GM12878 (cell line): ENCODE data around the gene HDAC5. TPM values are rescaled to one million over a fixed set of nuclear protein-coding genes. Genes with fewer than 3 reads are reported as not detected.
"Not testable (repeated sequence)": the region's sequence is repeated elsewhere in the genome, so short reads cannot be mapped to it uniquely, and the experiment has no call there.

Experiments used
- ATAC-seq: fragments of 200-7000 bp; cut with Tn5 transposase; 3 replicates; pipeline ENCODE4 v1.9.1; 2020; ENCODE audit warnings: mild to moderate bottlenecking, moderate library complexity
- BruUV-seq: library from RNA; stranded (reverse); fragments of 400-500 nt; replicated peaks from 2 replicates; lab custom pipeline; 2021; lab: Mats Ljungman, UMichigan
- CTCF ChIA-PET: fragments of 300-600 bp; sonication (Branson Sonifier 250); formaldehyde crosslinking; extraction: SDS; loops from one replicate; lab custom pipeline; 2021; ENCODE audit warnings: inconsistent platforms; lab: Yijun Ruan, JAX
- POLR2A ChIA-PET: fragments of 350-600 bp; formaldehyde crosslinking; extraction: SDS; loops from one replicate; lab custom pipeline; 2021; ENCODE audit warnings: inconsistent platforms; lab: Charles Lee
- RAD21 ChIA-PET: fragments of 300-600 bp; sonication (Branson Sonifier 250); formaldehyde crosslinking; loops from one replicate; lab custom pipeline; 2023; ENCODE audit warnings: antibody characterized with exemption; ENCODE audit not compliant: unreplicated experiment; lab: Charles Lee
- SMC1A ChIA-PET: fragments of 300-600 bp; sonication (Branson Sonifier 250); formaldehyde crosslinking; loops from one replicate; lab custom pipeline; 2023; ENCODE audit not compliant: unreplicated experiment, uncharacterized antibody; lab: Charles Lee
- DNase-seq: peaks from one replicate; pipeline ENCODE4 v3.0.0-alpha.2; 2011; ENCODE audit warnings: low read depth, low spot score
- FAIRE-seq: peaks from 3 replicates; lab custom pipeline; 2011; peaks lifted over from hg19 to GRCh38; lab: Jason Lieb, UNC
- H2AFZ ChIP-seq: 2 replicates; pipeline ENCODE4 v1.6.0; 2011; ENCODE audit warnings: low read depth, low read length, control low read depth; ENCODE audit not compliant: control insufficient read depth
- H3K27ac ChIP-seq: 2 replicates; pipeline ENCODE4 v1.5.1; 2011; ENCODE audit warnings: control low read depth; ENCODE audit not compliant: control insufficient read depth, insufficient read depth
- H3K27me3 ChIP-seq, 2 experiments: replicated peaks in 1 of 2; 2 replicates each; pipeline versions ENCODE4 v1.6.0 to v1.6.1; 2011; ENCODE audit warnings: low read length in 1 of 2; ENCODE audit not compliant: control insufficient read depth in 2 of 2, insufficient read depth in 2 of 2
- H3K36me3 ChIP-seq, 2 experiments: 2 replicates each; pipeline ENCODE4 v1.5.1; 2011; ENCODE audit warnings: low read length in 1 of 2; ENCODE audit not compliant: control insufficient read depth in 2 of 2, insufficient read depth in 2 of 2
- H3K4me1 ChIP-seq: 2 replicates; pipeline ENCODE4 v1.6.1; 2011; ENCODE audit warnings: mild to moderate bottlenecking, low read length, moderate library complexity, mixed read lengths; ENCODE audit not compliant: control insufficient read depth, insufficient read depth
- H3K4me2 ChIP-seq: 2 replicates; pipeline ENCODE4 v1.6.0; 2011; ENCODE audit warnings: control low read depth; ENCODE audit not compliant: control insufficient read depth, insufficient read depth
- H3K4me3 ChIP-seq: fragments of 200-600 bp; sonication (generic); 2 replicates; pipeline ENCODE4 v1.5.1; 2016
- H3K79me2 ChIP-seq: 2 replicates; pipeline ENCODE4 v1.6.0; 2011; ENCODE audit warnings: low read length; ENCODE audit not compliant: control insufficient read depth, insufficient read depth
- H3K9ac ChIP-seq: 2 replicates; pipeline ENCODE4 v1.8.0; 2011; ENCODE audit warnings: low read length, control low read depth, mixed read lengths; ENCODE audit not compliant: control insufficient read depth, insufficient read depth
- H3K9me3 ChIP-seq: replicated peaks from 3 replicates; pipeline ENCODE4 v1.5.1; 2011; ENCODE audit warnings: mild to moderate bottlenecking, low read length; ENCODE audit not compliant: control insufficient read depth, insufficient read depth
- H4K20me1 ChIP-seq: 2 replicates; pipeline ENCODE4 v1.6.0; 2011; ENCODE audit not compliant: control insufficient read depth, insufficient read depth
- MEF2B ChIP-seq: fragments of 450-650 bp; IDR thresholded peaks from 2 replicates; pipeline ENCODE4 v1.6.1; 2018; ENCODE audit warnings: mild to moderate bottlenecking, moderate library complexity; ENCODE audit not compliant: partially characterized antibody, poor library complexity, severe bottlenecking
- RAD51 ChIP-seq: fragments of 450-650 bp; IDR thresholded peaks from 2 replicates; pipeline ENCODE4 v1.6.1; 2016; ENCODE audit warnings: moderate library complexity, mild to moderate bottlenecking, inconsistent platforms
- WGBS: methylation state at CpG from one replicate; pipeline ENCODE4 v1.1.6; 2016; ENCODE audit warnings: low lambda C conversion rate; ENCODE audit not compliant: insufficient replicate concordance, insufficient coverage; ENCODE audit errors: missing lambda C conversion rate; 5-methylcytosine and 5-hydroxymethylcytosine counted together
- in situ Hi-C: fragments of 300-500 bp; cut with MboI; formaldehyde crosslinking; loops from 9 replicates; pipeline ENCODE4 v1.14.3; 2018; ENCODE audit warnings: mixed read lengths
- intact Hi-C: fragments of 100-400 bp; cut with micrococcal nuclease; formaldehyde crosslinking; loops from one replicate; pipeline ENCODE4 v1.14.2; 2022; ENCODE audit not compliant: unreplicated experiment
- polyA plus RNA-seq, 11 experiments: library from polyadenylated mRNA; depleted of rRNA in 4 of 11; unstranded in 6 of 11; stranded (reverse) in 5 of 11; fragments of >200 nt; fragmentation: Nextera tagmentation in 4 of 11; fragmentation: Illumina TruSeq in 1 of 11; extraction: Ambion mirVana in 4 of 11; extraction: Trizol in 1 of 11; gene quantifications; 1 replicate in 1 of 11; 2 replicates in 10 of 11; pipeline versions ENCODE4 v1.2.1 to v1.2.3, GENCODE V29; 2011 to 2016; ENCODE audit warnings: inconsistent platforms in 2 of 11, missing spikeins in 2 of 11, low read depth in 1 of 11
- total RNA-seq, 4 experiments: library from RNA; depleted of rRNA in 3 of 4; stranded (reverse); fragments of >200 nt in 3 of 4; fragmentation: Illumina TruSeq in 1 of 4; extraction: Trizol in 1 of 4; gene quantifications; 2 replicates each; pipeline versions ENCODE4 v1.2.1 to v1.2.3, GENCODE V29; 2013 to 2021

HDAC5 gene
- total and polyA plus RNA-seq, 10 of the 15 experiments (the other 5 are each of a cell fraction or from before 2014, with no cell fraction given) = 1.1 to 58.0 (median 27.3) TPM

GRCh38 chr17:44144966-44145739 lies 21.7 kb upstream of the HDAC5 start:
- Histone ChIP-seq H3K9me3 (no peaks in the 10 kb centered on the region), H3K27ac (no peak overlapping the region), H3K9ac (no peak overlapping the region), H3K4me3 (no peak overlapping the region), H4K20me1 (no peaks in the 10 kb centered on the region), H3K4me1 (peaks cover 9% of the 10 kb centered on the region; the same call in 1 of the 2 replicates), H3K27me3 (no peaks in the 10 kb centered on the region), H3K4me2 (no peak overlapping the region), H3K36me3 (peaks cover 10 to 13% of the 10 kb centered on the region in 2 experiments)
- SMC1A ChIA-PET = no interaction called here
- in situ Hi-C loops (loop anchor here (5.0 kb wide), 1 partner anchor 182 kb away; no protein-coding TSS in a partner anchor), intact Hi-C loops (loop anchor here (5.0 kb wide), 2 partner anchors 42 to 182 kb away; partner anchors contain the start of gene TMUB2)
- POLR2A ChIA-PET = interaction anchor here (0.6 kb wide), 1 partner anchor 22 kb away, joined by 3 read pairs; the partner anchor contains the start of gene HDAC5
- DNase-seq (no peak), ATAC-seq (no peak)
- RAD21 ChIA-PET = interaction anchor here (1.2 kb wide), 1 partner anchor 201 kb away, joined by 3 read pairs; no protein-coding TSS in a partner anchor
- no peak for TF ChIP-seq MEF2B
- TF ChIP-seq RAD51 = no peak
- TF ChIP-seq, all 136 proteins: peak for 0
- peak; percentile 71 for FAIRE-seq
- CTCF ChIA-PET = interaction anchor here (1.4 to 2.1 kb wide), 2 partner anchors 23 to 29 kb away, joined by 4 read pairs; no protein-coding TSS in a partner anchor
- TSS peak; percentile 34 for BruUV-seq
- Histone ChIP-seq H3K79me2 (peaks cover 19% of the 10 kb centered on the region), H2AFZ (no peak overlapping the region)
- WGBS = 98% methylated on average over 7 of the region's 7 CpGs

- not testable (repeated sequence) for H4K20me1 ChIP-seq, H3K4me1 ChIP-seq, H3K4me3 ChIP-seq, DNase-seq, BruUV-seq, H2AFZ ChIP-seq, H3K27me3 ChIP-seq, H3K9ac ChIP-seq, H3K4me2 ChIP-seq, FAIRE-seq, ATAC-seq, H3K27ac ChIP-seq, H3K9me3 ChIP-seq
- ChIA-PET CTCF (interaction anchor here (0.6 to 2.1 kb wide), 5 partner anchors 12 to 28 kb away, joined by 3 to 6 read pairs (median 4); partner anchors contain the start of gene HDAC5), POLR2A (interaction anchor here (0.6 to 0.7 kb wide), 4 partner anchors 9 to 778 kb away, joined by 3 to 5 read pairs (median 4); no protein-coding TSS in a partner anchor), RAD21 (interaction anchor here (1.2 kb wide), 1 partner anchor 17 kb away, joined by 3 read pairs; no protein-coding TSS in a partner anchor), SMC1A (interaction anchor here (0.9 kb wide), 1 partner anchor 55 kb away, joined by 4 read pairs; no protein-coding TSS in a partner anchor)
- Histone ChIP-seq H3K36me3 (peaks cover 10 to 13% of the 10 kb centered on the region in 2 experiments), H3K79me2 (peaks cover 16% of the 10 kb centered on the region)
- WGBS = 98% methylated on average over 7 of the region's 8 CpGs
- intact Hi-C loops (loop anchor here (5.0 kb wide), 2 partner anchors 43 to 183 kb away; partner anchors contain the start of gene TMUB2), in situ Hi-C loops (loop anchor here (5.0 kb wide), 1 partner anchor 183 kb away; no protein-coding TSS in a partner anchor)
These were observed 20.5 kb upstream of the HDAC5 start for GRCh38 chr17:44143921-44144320.
